GM12878 (cell line): ENCODE results near the gene SYPL2. TPM values are rescaled to one million over a fixed set of nuclear protein-coding genes. Genes with fewer than 3 reads are reported as not detected.

Experiments used
- ATAC-seq: fragments of 200-7000 bp; cut with Tn5 transposase; 3 replicates; pipeline ENCODE4 v1.9.1; 2020; ENCODE audit warnings: mild to moderate bottlenecking, moderate library complexity
- BruUV-seq: library from RNA; stranded (reverse); fragments of 400-500 nt; replicated peaks from 2 replicates; lab custom pipeline; 2021; lab: Mats Ljungman, UMichigan
- CTCF ChIA-PET: fragments of 300-600 bp; sonication (Branson Sonifier 250); formaldehyde crosslinking; extraction: SDS; loops from one replicate; lab custom pipeline; 2021; ENCODE audit warnings: inconsistent platforms; lab: Yijun Ruan, JAX
- POLR2A ChIA-PET: fragments of 350-600 bp; formaldehyde crosslinking; extraction: SDS; loops from one replicate; lab custom pipeline; 2021; ENCODE audit warnings: inconsistent platforms; lab: Charles Lee
- RAD21 ChIA-PET: fragments of 300-600 bp; sonication (Branson Sonifier 250); formaldehyde crosslinking; loops from one replicate; lab custom pipeline; 2023; ENCODE audit warnings: antibody characterized with exemption; ENCODE audit not compliant: unreplicated experiment; lab: Charles Lee
- SMC1A ChIA-PET: fragments of 300-600 bp; sonication (Branson Sonifier 250); formaldehyde crosslinking; loops from one replicate; lab custom pipeline; 2023; ENCODE audit not compliant: unreplicated experiment, uncharacterized antibody; lab: Charles Lee
- DNase-seq: peaks from one replicate; pipeline ENCODE4 v3.0.0-alpha.2; 2011; ENCODE audit warnings: low read depth, low spot score
- FAIRE-seq: peaks from 3 replicates; lab custom pipeline; 2011; peaks lifted over from hg19 to GRCh38; lab: Jason Lieb, UNC
- H2AFZ ChIP-seq: 2 replicates; pipeline ENCODE4 v1.6.0; 2011; ENCODE audit warnings: low read depth, low read length, control low read depth; ENCODE audit not compliant: control insufficient read depth
- H3K27ac ChIP-seq: 2 replicates; pipeline ENCODE4 v1.5.1; 2011; ENCODE audit warnings: control low read depth; ENCODE audit not compliant: control insufficient read depth, insufficient read depth
- H3K27me3 ChIP-seq, 2 experiments: replicated peaks in 1 of 2; 2 replicates each; pipeline versions ENCODE4 v1.6.0 to v1.6.1; 2011; ENCODE audit warnings: low read length in 1 of 2; ENCODE audit not compliant: control insufficient read depth in 2 of 2, insufficient read depth in 2 of 2
- H3K36me3 ChIP-seq, 2 experiments: 2 replicates each; pipeline ENCODE4 v1.5.1; 2011; ENCODE audit warnings: low read length in 1 of 2; ENCODE audit not compliant: control insufficient read depth in 2 of 2, insufficient read depth in 2 of 2
- H3K4me1 ChIP-seq: 2 replicates; pipeline ENCODE4 v1.6.1; 2011; ENCODE audit warnings: mild to moderate bottlenecking, low read length, moderate library complexity, mixed read lengths; ENCODE audit not compliant: control insufficient read depth, insufficient read depth
- H3K4me2 ChIP-seq: 2 replicates; pipeline ENCODE4 v1.6.0; 2011; ENCODE audit warnings: control low read depth; ENCODE audit not compliant: control insufficient read depth, insufficient read depth
- H3K4me3 ChIP-seq: fragments of 200-600 bp; sonication (generic); 2 replicates; pipeline ENCODE4 v1.5.1; 2016
- H3K79me2 ChIP-seq: 2 replicates; pipeline ENCODE4 v1.6.0; 2011; ENCODE audit warnings: low read length; ENCODE audit not compliant: control insufficient read depth, insufficient read depth
- H3K9ac ChIP-seq: 2 replicates; pipeline ENCODE4 v1.8.0; 2011; ENCODE audit warnings: low read length, control low read depth, mixed read lengths; ENCODE audit not compliant: control insufficient read depth, insufficient read depth
- H3K9me3 ChIP-seq: replicated peaks from 3 replicates; pipeline ENCODE4 v1.5.1; 2011; ENCODE audit warnings: mild to moderate bottlenecking, low read length; ENCODE audit not compliant: control insufficient read depth, insufficient read depth
- H4K20me1 ChIP-seq: 2 replicates; pipeline ENCODE4 v1.6.0; 2011; ENCODE audit not compliant: control insufficient read depth, insufficient read depth
- BCL3 ChIP-seq: IDR thresholded peaks from 2 replicates; pipeline ENCODE4 v1.6.1; 2011; ENCODE audit warnings: borderline replicate concordance, low read depth, mild to moderate bottlenecking, moderate library complexity, low read length; ENCODE audit not compliant: insufficient read depth, poor library complexity, severe bottlenecking
- E2F8 ChIP-seq: fragments of 450-650 bp; IDR thresholded peaks from 2 replicates; pipeline ENCODE4 v1.6.1; 2018; ENCODE audit warnings: mild to moderate bottlenecking, low read depth, moderate library complexity; ENCODE audit not compliant: partially characterized antibody
- EP300 ChIP-seq, 2 experiments: fragments of 150-350 bp in 1 of 2; IDR thresholded peaks; 2 replicates each; pipeline ENCODE4 v1.6.1; 2011 to 2012; ENCODE audit warnings: low read depth in 2 of 2, low read length in 2 of 2, borderline replicate concordance in 1 of 2, improper control_type of control experiment in 1 of 2, inconsistent platforms in 1 of 2; ENCODE audit not compliant: control insufficient read depth in 1 of 2
- EZH2 ChIP-seq: IDR thresholded peaks from 2 replicates; pipeline ENCODE4 v1.6.1; 2012; ENCODE audit warnings: low read depth, mild to moderate bottlenecking, control low read depth, inconsistent platforms, low read length, borderline replicate concordance; ENCODE audit not compliant: control insufficient read depth
- KLF5 ChIP-seq: fragments of 450-650 bp; IDR thresholded peaks from 2 replicates; pipeline ENCODE4 v1.6.1; 2014; ENCODE audit warnings: mild to moderate bottlenecking; ENCODE audit not compliant: partially characterized antibody
- MAX ChIP-seq: IDR thresholded peaks from 2 replicates; pipeline ENCODE4 v1.6.1; 2012; ENCODE audit warnings: low read depth, low read length, improper control_type of control experiment
- MEF2A ChIP-seq: IDR thresholded peaks from 2 replicates; pipeline ENCODE4 v1.6.1; 2011; ENCODE audit warnings: low read depth, mild to moderate bottlenecking, low read length, moderate library complexity; ENCODE audit not compliant: insufficient read depth
- MTA3 ChIP-seq: IDR thresholded peaks from 2 replicates; pipeline ENCODE4 v1.6.1; 2012; ENCODE audit warnings: low read length, inconsistent platforms, borderline replicate concordance
- MYB ChIP-seq: fragments of 150-350 bp; IDR thresholded peaks from 2 replicates; pipeline ENCODE4 v1.6.1; 2014; ENCODE audit warnings: mild to moderate bottlenecking, low read depth, low read length, borderline replicate concordance
- NR2F1 ChIP-seq: fragments of 450-650 bp; conservative IDR thresholded peaks from 2 replicates; pipeline ENCODE4 v1.6.1; 2017; ENCODE audit warnings: mild to moderate bottlenecking
- PBX3 ChIP-seq: IDR thresholded peaks from 2 replicates; pipeline ENCODE4 v1.6.1; 2011; ENCODE audit warnings: mild to moderate bottlenecking, low read depth, low read length, moderate library complexity; ENCODE audit not compliant: insufficient replicate concordance
- POU2F2 ChIP-seq: IDR thresholded peaks from 3 replicates; pipeline ENCODE4 v1.6.1; 2011; ENCODE audit warnings: low read depth, mild to moderate bottlenecking, low read length, borderline replicate concordance
- RUNX3 ChIP-seq: IDR thresholded peaks from 2 replicates; pipeline ENCODE4 v1.6.1; 2012; ENCODE audit warnings: low read length, inconsistent platforms
- TCF12 ChIP-seq: IDR thresholded peaks from 2 replicates; pipeline ENCODE4 v1.6.1; 2011; ENCODE audit warnings: low read depth, mild to moderate bottlenecking, low read length
- USF1 ChIP-seq: IDR thresholded peaks from 2 replicates; pipeline ENCODE4 v1.6.1; 2011; ENCODE audit warnings: borderline replicate concordance, low read depth, mild to moderate bottlenecking, moderate library complexity, mixed read lengths, low read length; ENCODE audit not compliant: insufficient read depth; ENCODE audit errors: extremely low read length
- ZZZ3 ChIP-seq: IDR thresholded peaks from 2 replicates; pipeline ENCODE4 v1.6.1; 2011; ENCODE audit warnings: low read depth; ENCODE audit not compliant: control insufficient read depth, insufficient read length
- WGBS: methylation state at CpG from one replicate; pipeline ENCODE4 v1.1.6; 2016; ENCODE audit warnings: low lambda C conversion rate; ENCODE audit not compliant: insufficient replicate concordance, insufficient coverage; ENCODE audit errors: missing lambda C conversion rate; 5-methylcytosine and 5-hydroxymethylcytosine counted together
- in situ Hi-C: fragments of 300-500 bp; cut with MboI; formaldehyde crosslinking; loops from 9 replicates; pipeline ENCODE4 v1.14.3; 2018; ENCODE audit warnings: mixed read lengths
- intact Hi-C: fragments of 100-400 bp; cut with micrococcal nuclease; formaldehyde crosslinking; loops from one replicate; pipeline ENCODE4 v1.14.2; 2022; ENCODE audit not compliant: unreplicated experiment
- polyA plus RNA-seq, 11 experiments: library from polyadenylated mRNA; depleted of rRNA in 4 of 11; unstranded in 6 of 11; stranded (reverse) in 5 of 11; fragments of >200 nt; fragmentation: Nextera tagmentation in 4 of 11; fragmentation: Illumina TruSeq in 1 of 11; extraction: Ambion mirVana in 4 of 11; extraction: Trizol in 1 of 11; gene quantifications; 1 replicate in 1 of 11; 2 replicates in 10 of 11; pipeline versions ENCODE4 v1.2.1 to v1.2.3, GENCODE V29; 2011 to 2016; ENCODE audit warnings: inconsistent platforms in 2 of 11, missing spikeins in 2 of 11, low read depth in 1 of 11
- total RNA-seq, 4 experiments: library from RNA; depleted of rRNA in 3 of 4; stranded (reverse); fragments of >200 nt in 3 of 4; fragmentation: Illumina TruSeq in 1 of 4; extraction: Trizol in 1 of 4; gene quantifications; 2 replicates each; pipeline versions ENCODE4 v1.2.1 to v1.2.3, GENCODE V29; 2013 to 2021

Gene SYPL2
- total and polyA plus RNA-seq, 10 of the 15 experiments (the other 5 are each of a cell fraction or from before 2014, with no cell fraction given), result 0.04 to 0.11 (median 0.06) TPM; not detected in 3

- no peak overlapping the region for H2AFZ ChIP-seq
- no peaks in the 10 kb centered on the region for H4K20me1 ChIP-seq
- H3K4me3 ChIP-seq, result no peak overlapping the region
- ATAC-seq (no peak), DNase-seq (no peak), FAIRE-seq (no peak)
- intact Hi-C loops (no loop called here), in situ Hi-C loops (no loop called here)
- H3K9me3 ChIP-seq, result no peaks in the 10 kb centered on the region
- H3K27me3 ChIP-seq, result peaks cover 0 to 4% of the 10 kb centered on the region in 2 experiments; a peak in 3 of 4 replicates
- WGBS, result 0% methylated on average over 1 of the region's 1 CpG
- no peak overlapping the region for H3K9ac ChIP-seq
- no TSS peak for BruUV-seq
- no peaks in the 10 kb centered on the region; the same call in 1 of the 2 replicates for H3K4me1 ChIP-seq
- SMC1A ChIA-PET, result no interaction called here
- H3K27ac ChIP-seq, result no peak overlapping the region
- no peaks in the 10 kb centered on the region for H3K79me2 ChIP-seq
- POLR2A ChIA-PET, result no interaction called here
- CTCF ChIA-PET, result interaction anchor here (0.6 kb wide), 1 partner anchor 20 kb away, joined by 3 read pairs; no protein-coding TSS in a partner anchor
- RAD21 ChIA-PET, result no interaction called here
- TF ChIP-seq ZZZ3, result no peak
- TF ChIP-seq PBX3, result no peak
- no peak for TF ChIP-seq EP300 (IDR thresholded peaks at IDR 0.05; ENCODE audit: borderline replicate concordance in 1 of 2, control insufficient read depth in 1 of 2, low read depth in 2 of 2, low read length in 2 of 2)
- TF ChIP-seq POU2F2, result no peak
- no peak for TF ChIP-seq TCF12
- no peak for TF ChIP-seq MAX
- TF ChIP-seq USF1, result no peak
- no peak for TF ChIP-seq KLF5
- TF ChIP-seq BCL3, result no peak
- TF ChIP-seq E2F8, result no peak
- TF ChIP-seq MTA3, result no peak
- no peak for TF ChIP-seq MEF2A
- TF ChIP-seq EZH2, result no peak
- TF ChIP-seq RUNX3, result no peak
- no peak for TF ChIP-seq MYB
- no peak for TF ChIP-seq NR2F1
- no peaks in the 10 kb centered on the region for H3K36me3 ChIP-seq
- no peak overlapping the region for H3K4me2 ChIP-seq
These were observed 8.4 kb downstream of the SYPL2 start for GRCh38 chr1:109474697-109475096.
